GM18507 (cell line): ENCODE results near the gene SPRY2.
A peak's percentile ranks its signal among the peaks of the same experiment; 100 is the strongest.
"Not testable (repeated sequence)": the region's sequence is repeated elsewhere in the genome, so short reads cannot be mapped to it uniquely, and the experiment has no call there.

ENCODE experiments used
- DNase-seq: peaks from one replicate; pipeline ENCODE4 v3.0.0; 2011; ENCODE audit warnings: low read depth; ENCODE audit not compliant: insufficient read length; ENCODE audit errors: extremely low spot score
- FAIRE-seq: peaks from 2 replicates; lab custom pipeline; 2011; peaks lifted over from hg19 to GRCh38; lab: Jason Lieb, UNC

Gene SPRY2

GRCh38 chr13:80359414-80359777 is 18.5 kb upstream of the SPRY2 start:
- FAIRE-seq (no peak), DNase-seq (no peak)

GRCh38 chr13:80355496-80356094 is 14.7 kb upstream of the SPRY2 start:
- not testable (repeated sequence) for FAIRE-seq, DNase-seq

- FAIRE-seq (no peak), DNase-seq (no peak)
These were observed 7.8 kb upstream of the SPRY2 start for GRCh38 chr13:80348750-80349149.

- FAIRE-seq (peak; percentile 26), DNase-seq (no peak)
These were observed 7.4 kb upstream of the SPRY2 start for GRCh38 chr13:80348314-80348713.

GRCh38 chr13:80345771-80346510 is 5.0 kb upstream of the SPRY2 start:
- FAIRE-seq (peak; percentile 77), DNase-seq (no peak)

- FAIRE-seq, DNase-seq: not testable (repeated sequence)
These were observed 3.1 kb upstream of the SPRY2 start for GRCh38 chr13:80344032-80344431.

- peak; percentile 74 for FAIRE-seq
These were observed 1.8 kb upstream of the SPRY2 start for GRCh38 chr13:80342471-80343371.

GRCh38 chr13:80341756-80342370 is 937 bp upstream of the SPRY2 start:
- DNase-seq (no peak), FAIRE-seq (no peak)

More at GRCh38 chr13:80342471-80343371, 1.8 kb upstream of the SPRY2 start:
- no peak for DNase-seq

GRCh38 chr13:80340651-80341100 is 250 bp downstream of the SPRY2 start:
- FAIRE-seq (no peak), DNase-seq (no peak)

GRCh38 chr13:80339912-80340650 is 845 bp downstream of the SPRY2 start:
- DNase-seq: no peak
- FAIRE-seq: peak; percentile 84

- FAIRE-seq (no peak), DNase-seq (no peak)
These were observed 1.4 kb downstream of the SPRY2 start for GRCh38 chr13:80339563-80339911.

GRCh38 chr13:80338781-80339562 is 2.0 kb downstream of the SPRY2 start:
- no peak for DNase-seq

GRCh38 chr13:80337288-80338081 is 3.4 kb downstream of the SPRY2 start:
- no peak for DNase-seq
- no peak for FAIRE-seq

More at GRCh38 chr13:80338781-80339562, 2.0 kb downstream of the SPRY2 start:
- peak; percentile 67 for FAIRE-seq

GRCh38 chr13:80336776-80337287 is 4.1 kb downstream of the SPRY2 start:
- no peak for FAIRE-seq
- no peak for DNase-seq

GRCh38 chr13:80336370-80336769 is 4.6 kb downstream of the SPRY2 start:
- DNase-seq: no peak
- peak; percentile 18 for FAIRE-seq

- FAIRE-seq (peak; percentile 26), DNase-seq (no peak)
These were observed 6.2 kb downstream of the SPRY2 start for GRCh38 chr13:80334597-80335260.

GRCh38 chr13:80331984-80332383 is 8.9 kb downstream of the SPRY2 start:
- no peak for DNase-seq
- FAIRE-seq: no peak
